GM12878 (cell line): ENCODE measurements around the gene PFN3. TPM values are rescaled to one million over a fixed set of nuclear protein-coding genes. Genes with fewer than 3 reads are reported as not detected.

ENCODE experiments used
- ATAC-seq: fragments of 200-7000 bp; cut with Tn5 transposase; 3 replicates; pipeline ENCODE4 v1.9.1; 2020; ENCODE audit warnings: mild to moderate bottlenecking, moderate library complexity
- BruUV-seq: library from RNA; stranded (reverse); fragments of 400-500 nt; replicated peaks from 2 replicates; lab custom pipeline; 2021; lab: Mats Ljungman, UMichigan
- CTCF ChIA-PET: fragments of 300-600 bp; sonication (Branson Sonifier 250); formaldehyde crosslinking; extraction: SDS; loops from one replicate; lab custom pipeline; 2021; ENCODE audit warnings: inconsistent platforms; lab: Yijun Ruan, JAX
- POLR2A ChIA-PET: fragments of 350-600 bp; formaldehyde crosslinking; extraction: SDS; loops from one replicate; lab custom pipeline; 2021; ENCODE audit warnings: inconsistent platforms; lab: Charles Lee
- RAD21 ChIA-PET: fragments of 300-600 bp; sonication (Branson Sonifier 250); formaldehyde crosslinking; loops from one replicate; lab custom pipeline; 2023; ENCODE audit warnings: antibody characterized with exemption; ENCODE audit not compliant: unreplicated experiment; lab: Charles Lee
- SMC1A ChIA-PET: fragments of 300-600 bp; sonication (Branson Sonifier 250); formaldehyde crosslinking; loops from one replicate; lab custom pipeline; 2023; ENCODE audit not compliant: unreplicated experiment, uncharacterized antibody; lab: Charles Lee
- DNase-seq: peaks from one replicate; pipeline ENCODE4 v3.0.0-alpha.2; 2011; ENCODE audit warnings: low read depth, low spot score
- FAIRE-seq: peaks from 3 replicates; lab custom pipeline; 2011; peaks lifted over from hg19 to GRCh38; lab: Jason Lieb, UNC
- H2AFZ ChIP-seq: 2 replicates; pipeline ENCODE4 v1.6.0; 2011; ENCODE audit warnings: low read depth, low read length, control low read depth; ENCODE audit not compliant: control insufficient read depth
- H3K27ac ChIP-seq: 2 replicates; pipeline ENCODE4 v1.5.1; 2011; ENCODE audit warnings: control low read depth; ENCODE audit not compliant: control insufficient read depth, insufficient read depth
- H3K27me3 ChIP-seq, 2 experiments: replicated peaks in 1 of 2; 2 replicates each; pipeline versions ENCODE4 v1.6.0 to v1.6.1; 2011; ENCODE audit warnings: low read length in 1 of 2; ENCODE audit not compliant: control insufficient read depth in 2 of 2, insufficient read depth in 2 of 2
- H3K36me3 ChIP-seq, 2 experiments: 2 replicates each; pipeline ENCODE4 v1.5.1; 2011; ENCODE audit warnings: low read length in 1 of 2; ENCODE audit not compliant: control insufficient read depth in 2 of 2, insufficient read depth in 2 of 2
- H3K4me1 ChIP-seq: 2 replicates; pipeline ENCODE4 v1.6.1; 2011; ENCODE audit warnings: mild to moderate bottlenecking, low read length, moderate library complexity, mixed read lengths; ENCODE audit not compliant: control insufficient read depth, insufficient read depth
- H3K4me2 ChIP-seq: 2 replicates; pipeline ENCODE4 v1.6.0; 2011; ENCODE audit warnings: control low read depth; ENCODE audit not compliant: control insufficient read depth, insufficient read depth
- H3K4me3 ChIP-seq: fragments of 200-600 bp; sonication (generic); 2 replicates; pipeline ENCODE4 v1.5.1; 2016
- H3K79me2 ChIP-seq: 2 replicates; pipeline ENCODE4 v1.6.0; 2011; ENCODE audit warnings: low read length; ENCODE audit not compliant: control insufficient read depth, insufficient read depth
- H3K9ac ChIP-seq: 2 replicates; pipeline ENCODE4 v1.8.0; 2011; ENCODE audit warnings: low read length, control low read depth, mixed read lengths; ENCODE audit not compliant: control insufficient read depth, insufficient read depth
- H3K9me3 ChIP-seq: replicated peaks from 3 replicates; pipeline ENCODE4 v1.5.1; 2011; ENCODE audit warnings: mild to moderate bottlenecking, low read length; ENCODE audit not compliant: control insufficient read depth, insufficient read depth
- H4K20me1 ChIP-seq: 2 replicates; pipeline ENCODE4 v1.6.0; 2011; ENCODE audit not compliant: control insufficient read depth, insufficient read depth
- CHD2 ChIP-seq: IDR thresholded peaks from 2 replicates; pipeline ENCODE4 v1.6.1; 2011; ENCODE audit warnings: low read depth, low read length, improper control_type of control experiment, borderline replicate concordance
- CHD4 ChIP-seq: fragments of 200-600 bp; sonication (generic); IDR thresholded peaks from 2 replicates; pipeline ENCODE4 v1.6.1; 2016; ENCODE audit warnings: mild to moderate bottlenecking
- HDAC6 ChIP-seq: fragments of 200-600 bp; sonication (generic); IDR thresholded peaks from one replicate; pipeline ENCODE4 v1.8.0; 2017; ENCODE audit warnings: antibody characterized with exemption; ENCODE audit not compliant: unreplicated experiment
- IKZF1 ChIP-seq: fragments of 450-650 bp; conservative IDR thresholded peaks from 2 replicates; pipeline ENCODE4 v1.6.1; 2017; ENCODE audit warnings: antibody characterized with exemption, mild to moderate bottlenecking
- MEF2B ChIP-seq: fragments of 450-650 bp; IDR thresholded peaks from 2 replicates; pipeline ENCODE4 v1.6.1; 2018; ENCODE audit warnings: mild to moderate bottlenecking, moderate library complexity; ENCODE audit not compliant: partially characterized antibody, poor library complexity, severe bottlenecking
- MYC ChIP-seq: IDR thresholded peaks from 2 replicates; pipeline ENCODE4 v1.6.1; 2011; ENCODE audit warnings: mild to moderate bottlenecking, low read length, moderate library complexity, inconsistent platforms; ENCODE audit not compliant: insufficient read depth, insufficient replicate concordance, insufficient read length, severe bottlenecking
- NFXL1 ChIP-seq: fragments of 450-650 bp; IDR thresholded peaks from 2 replicates; pipeline ENCODE4 v1.6.1; 2017; ENCODE audit warnings: antibody characterized with exemption, mild to moderate bottlenecking, borderline replicate concordance
- SUPT20H ChIP-seq: IDR thresholded peaks from 2 replicates; pipeline ENCODE4 v1.6.1; 2011; ENCODE audit warnings: low read depth, mild to moderate bottlenecking, low read length, moderate library complexity, borderline replicate concordance; ENCODE audit not compliant: control insufficient read depth
- ZNF24 ChIP-seq: fragments of 450-650 bp; IDR thresholded peaks from 2 replicates; pipeline ENCODE4 v1.6.1; 2017; ENCODE audit warnings: antibody characterized with exemption, mild to moderate bottlenecking
- WGBS: methylation state at CpG from one replicate; pipeline ENCODE4 v1.1.6; 2016; ENCODE audit warnings: low lambda C conversion rate; ENCODE audit not compliant: insufficient replicate concordance, insufficient coverage; ENCODE audit errors: missing lambda C conversion rate; 5-methylcytosine and 5-hydroxymethylcytosine counted together
- in situ Hi-C: fragments of 300-500 bp; cut with MboI; formaldehyde crosslinking; loops from 9 replicates; pipeline ENCODE4 v1.14.3; 2018; ENCODE audit warnings: mixed read lengths
- intact Hi-C: fragments of 100-400 bp; cut with micrococcal nuclease; formaldehyde crosslinking; loops from one replicate; pipeline ENCODE4 v1.14.2; 2022; ENCODE audit not compliant: unreplicated experiment
- polyA plus RNA-seq, 11 experiments: library from polyadenylated mRNA; depleted of rRNA in 4 of 11; unstranded in 6 of 11; stranded (reverse) in 5 of 11; fragments of >200 nt; fragmentation: Nextera tagmentation in 4 of 11; fragmentation: Illumina TruSeq in 1 of 11; extraction: Ambion mirVana in 4 of 11; extraction: Trizol in 1 of 11; gene quantifications; 1 replicate in 1 of 11; 2 replicates in 10 of 11; pipeline versions ENCODE4 v1.2.1 to v1.2.3, GENCODE V29; 2011 to 2016; ENCODE audit warnings: inconsistent platforms in 2 of 11, missing spikeins in 2 of 11, low read depth in 1 of 11
- total RNA-seq, 4 experiments: library from RNA; depleted of rRNA in 3 of 4; stranded (reverse); fragments of >200 nt in 3 of 4; fragmentation: Illumina TruSeq in 1 of 4; extraction: Trizol in 1 of 4; gene quantifications; 2 replicates each; pipeline versions ENCODE4 v1.2.1 to v1.2.3, GENCODE V29; 2013 to 2021
- TF ChIP-seq, protein P1 (sequence below): IDR thresholded peaks from 2 replicates; pipeline ENCODE4 v1.6.1; 2012; ENCODE audit warnings: improper control_type of control experiment, low read depth, low read length; ENCODE audit not compliant: insufficient replicate concordance
- TF ChIP-seq, protein P2 (sequence below): fragments of 450-650 bp; formaldehyde crosslinking; IDR thresholded peaks from 2 replicates; pipeline ENCODE4 v1.5.0; 2022; ENCODE audit warnings: mild to moderate bottlenecking, missing genetic modification characterization

PFN3 gene
- total and polyA plus RNA-seq, 10 of the 15 experiments (the other 5 are each of a cell fraction or from before 2014, with no cell fraction given), result not detected

GRCh38 chr5:177364159-177364962 lies 36.1 kb downstream of the PFN3 start (continued):
- TF ChIP-seq IKZF1 (peak; percentile 93), ZNF24 (0 out of 2 replicates have a peak, but pooled peaks have one; percentile 27), MEF2B (peak; percentile 17), HDAC6 (no peak), MYC (no peak)

DNA sequence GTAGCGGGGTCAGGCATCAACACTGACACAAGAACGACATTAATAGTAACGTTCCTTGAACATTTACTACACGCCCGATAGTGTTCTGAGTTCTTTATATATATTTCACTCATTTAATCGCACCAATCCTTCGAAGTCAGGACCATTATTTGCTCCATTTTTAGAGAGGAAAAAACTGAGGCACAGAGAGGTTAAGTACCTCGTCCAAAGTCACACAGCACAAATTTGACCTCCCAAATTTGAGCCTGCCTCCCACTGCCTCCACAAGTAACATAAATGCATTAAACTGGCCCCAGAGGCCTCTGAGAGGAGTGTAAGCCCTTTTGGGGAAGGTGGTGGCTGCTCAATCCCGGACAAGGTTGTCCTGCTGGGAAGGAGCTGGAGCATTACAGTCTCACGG lies 36.9 kb downstream of the PFN3 start:
- intact Hi-C loops (loop anchor here (5.0 kb wide), 1 partner anchor 51 kb away; the partner anchor contains the start of gene MXD3), in situ Hi-C loops (no loop called here)
- Histone ChIP-seq H3K9me3 (no peaks in the 10 kb centered on the region), H3K27me3 (no peaks in the 10 kb centered on the region), H3K4me2 (peak overlapping the region; percentile 93), H3K79me2 (peaks cover 60% of the 10 kb centered on the region), H3K9ac (peak overlapping the region; percentile 61; the same call in 1 of the 2 replicates), H2AFZ (0 out of 2 replicates have a peak overlapping the region, but pooled peaks have one; percentile 7), H4K20me1 (no peaks in the 10 kb centered on the region), H3K4me1 (peaks cover 59% of the 10 kb centered on the region), H3K36me3 (peaks cover 7% of the 10 kb centered on the region in 2 experiments; a peak in 3 of 4 replicates), H3K4me3 (peak overlapping the region; percentile 63), H3K27ac (peak overlapping the region; percentile 91)
- ChIA-PET RAD21 (interaction anchor here (0.9 to 4.4 kb wide), 8 partner anchors 9 to 62 kb away, joined by 3 to 29 read pairs (median 6); partner anchors contain the start of genes GRK6 and LMAN2), SMC1A (interaction anchor here (0.9 to 3.7 kb wide), 6 partner anchors 12 to 85 kb away, joined by 3 to 32 read pairs (median 8); partner anchors contain the start of gene LMAN2), POLR2A (interaction anchor here (0.6 to 2.8 kb wide), 10 partner anchors 8 to 82 kb away, joined by 3 to 17 read pairs (median 5); partner anchors contain the start of genes GRK6 and LMAN2), CTCF (interaction anchor here (0.7 to 3.7 kb wide), 6 partner anchors 12 to 250 kb away, joined by 3 to 22 read pairs (median 4); partner anchors contain the start of gene LMAN2)
- BruUV-seq, result TSS peak; percentile 46
- DNase-seq (no peak), FAIRE-seq (no peak), ATAC-seq (no peak; the same call in 2 of the 3 replicates)
- WGBS, result 32% methylated on average over 10 of the region's 10 CpGs
- TF ChIP-seq NFXL1, result peak; percentile 71; the same call in 1 of the 2 replicates
- TF ChIP-seq, protein P1, sequence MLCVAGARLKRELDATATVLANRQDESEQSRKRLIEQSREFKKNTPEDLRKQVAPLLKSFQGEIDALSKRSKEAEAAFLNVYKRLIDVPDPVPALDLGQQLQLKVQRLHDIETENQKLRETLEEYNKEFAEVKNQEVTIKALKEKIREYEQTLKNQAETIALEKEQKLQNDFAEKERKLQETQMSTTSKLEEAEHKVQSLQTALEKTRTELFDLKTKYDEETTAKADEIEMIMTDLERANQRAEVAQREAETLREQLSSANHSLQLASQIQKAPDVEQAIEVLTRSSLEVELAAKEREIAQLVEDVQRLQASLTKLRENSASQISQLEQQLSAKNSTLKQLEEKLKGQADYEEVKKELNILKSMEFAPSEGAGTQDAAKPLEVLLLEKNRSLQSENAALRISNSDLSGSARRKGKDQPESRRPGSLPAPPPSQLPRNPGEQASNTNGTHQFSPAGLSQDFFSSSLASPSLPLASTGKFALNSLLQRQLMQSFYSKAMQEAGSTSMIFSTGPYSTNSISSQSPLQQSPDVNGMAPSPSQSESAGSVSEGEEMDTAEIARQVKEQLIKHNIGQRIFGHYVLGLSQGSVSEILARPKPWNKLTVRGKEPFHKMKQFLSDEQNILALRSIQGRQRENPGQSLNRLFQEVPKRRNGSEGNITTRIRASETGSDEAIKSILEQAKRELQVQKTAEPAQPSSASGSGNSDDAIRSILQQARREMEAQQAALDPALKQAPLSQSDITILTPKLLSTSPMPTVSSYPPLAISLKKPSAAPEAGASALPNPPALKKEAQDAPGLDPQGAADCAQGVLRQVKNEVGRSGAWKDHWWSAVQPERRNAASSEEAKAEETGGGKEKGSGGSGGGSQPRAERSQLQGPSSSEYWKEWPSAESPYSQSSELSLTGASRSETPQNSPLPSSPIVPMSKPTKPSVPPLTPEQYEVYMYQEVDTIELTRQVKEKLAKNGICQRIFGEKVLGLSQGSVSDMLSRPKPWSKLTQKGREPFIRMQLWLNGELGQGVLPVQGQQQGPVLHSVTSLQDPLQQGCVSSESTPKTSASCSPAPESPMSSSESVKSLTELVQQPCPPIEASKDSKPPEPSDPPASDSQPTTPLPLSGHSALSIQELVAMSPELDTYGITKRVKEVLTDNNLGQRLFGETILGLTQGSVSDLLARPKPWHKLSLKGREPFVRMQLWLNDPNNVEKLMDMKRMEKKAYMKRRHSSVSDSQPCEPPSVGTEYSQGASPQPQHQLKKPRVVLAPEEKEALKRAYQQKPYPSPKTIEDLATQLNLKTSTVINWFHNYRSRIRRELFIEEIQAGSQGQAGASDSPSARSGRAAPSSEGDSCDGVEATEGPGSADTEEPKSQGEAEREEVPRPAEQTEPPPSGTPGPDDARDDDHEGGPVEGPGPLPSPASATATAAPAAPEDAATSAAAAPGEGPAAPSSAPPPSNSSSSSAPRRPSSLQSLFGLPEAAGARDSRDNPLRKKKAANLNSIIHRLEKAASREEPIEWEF, result no peak
- TF ChIP-seq, protein P2, sequence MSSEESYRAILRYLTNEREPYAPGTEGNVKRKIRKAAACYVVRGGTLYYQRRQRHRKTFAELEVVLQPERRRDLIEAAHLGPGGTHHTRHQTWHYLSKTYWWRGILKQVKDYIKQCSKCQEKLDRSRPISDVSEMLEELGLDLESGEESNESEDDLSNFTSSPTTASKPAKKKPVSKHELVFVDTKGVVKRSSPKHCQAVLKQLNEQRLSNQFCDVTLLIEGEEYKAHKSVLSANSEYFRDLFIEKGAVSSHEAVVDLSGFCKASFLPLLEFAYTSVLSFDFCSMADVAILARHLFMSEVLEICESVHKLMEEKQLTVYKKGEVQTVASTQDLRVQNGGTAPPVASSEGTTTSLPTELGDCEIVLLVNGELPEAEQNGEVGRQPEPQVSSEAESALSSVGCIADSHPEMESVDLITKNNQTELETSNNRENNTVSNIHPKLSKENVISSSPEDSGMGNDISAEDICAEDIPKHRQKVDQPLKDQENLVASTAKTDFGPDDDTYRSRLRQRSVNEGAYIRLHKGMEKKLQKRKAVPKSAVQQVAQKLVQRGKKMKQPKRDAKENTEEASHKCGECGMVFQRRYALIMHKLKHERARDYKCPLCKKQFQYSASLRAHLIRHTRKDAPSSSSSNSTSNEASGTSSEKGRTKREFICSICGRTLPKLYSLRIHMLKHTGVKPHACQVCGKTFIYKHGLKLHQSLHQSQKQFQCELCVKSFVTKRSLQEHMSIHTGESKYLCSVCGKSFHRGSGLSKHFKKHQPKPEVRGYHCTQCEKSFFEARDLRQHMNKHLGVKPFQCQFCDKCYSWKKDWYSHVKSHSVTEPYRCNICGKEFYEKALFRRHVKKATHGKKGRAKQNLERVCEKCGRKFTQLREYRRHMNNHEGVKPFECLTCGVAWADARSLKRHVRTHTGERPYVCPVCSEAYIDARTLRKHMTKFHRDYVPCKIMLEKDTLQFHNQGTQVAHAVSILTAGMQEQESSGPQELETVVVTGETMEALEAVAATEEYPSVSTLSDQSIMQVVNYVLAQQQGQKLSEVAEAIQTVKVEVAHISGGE, result no peak
- TF ChIP-seq CHD4, result no peak
- no peak for TF ChIP-seq CHD2
- TF ChIP-seq SUPT20H, result no peak
